CMK (cell line): ENCODE measurements around the gene TRIM22.
A peak's percentile ranks its signal among the peaks of the same experiment; 100 is the strongest.
"Not testable (repeated sequence)": the region's sequence is repeated elsewhere in the genome, so short reads cannot be mapped to it uniquely, and the experiment has no call there.

ENCODE experiments used
- DNase-seq: peaks from one replicate; pipeline ENCODE4 v3.0.0-alpha.2; 2010; ENCODE audit warnings: low read depth

The TRIM22 gene

GRCh38 chr11:5689551-5689983 lies at the start of gene TRIM22:
Gene TRIM22 (plus strand): TSS chr11:5689790. CDS start chr11:5696233, 6,443 bp downstream.
- no peak for DNase-seq

- DNase-seq: no peak
Observed at GRCh38 chr11:5639953-5640352, 49.6 kb upstream of the TRIM22 start.

GRCh38 chr11:5643585-5643984 lies 46.0 kb upstream of the TRIM22 start:
- DNase-seq: no peak

GRCh38 chr11:5646139-5646538 lies 43.5 kb upstream of the TRIM22 start:
- no peak for DNase-seq

GRCh38 chr11:5655474-5655873 lies 34.1 kb upstream of the TRIM22 start:
- no peak for DNase-seq

- not testable (repeated sequence) for DNase-seq
Observed at GRCh38 chr11:5656956-5657355, 32.6 kb upstream of the TRIM22 start.

- no peak for DNase-seq
Observed at GRCh38 chr11:5658318-5658717, 31.3 kb upstream of the TRIM22 start.

GRCh38 chr11:5663511-5663910 lies 26.1 kb upstream of the TRIM22 start:
- no peak for DNase-seq

- no peak for DNase-seq
Observed at GRCh38 chr11:5665051-5665570, 24.5 kb upstream of the TRIM22 start.

GRCh38 chr11:5665746-5666401 lies 23.7 kb upstream of the TRIM22 start:
- no peak for DNase-seq

GRCh38 chr11:5666402-5666793 lies 23.2 kb upstream of the TRIM22 start:
- no peak for DNase-seq

- DNase-seq: no peak
Observed at GRCh38 chr11:5671831-5672230, 17.8 kb upstream of the TRIM22 start.

- DNase-seq: no peak
Observed at GRCh38 chr11:5674391-5674790, 15.2 kb upstream of the TRIM22 start.

- DNase-seq: no peak
Observed at GRCh38 chr11:5679811-5680210, 9.8 kb upstream of the TRIM22 start.

GRCh38 chr11:5682890-5683441 lies 6.6 kb upstream of the TRIM22 start:
- not testable (repeated sequence) for DNase-seq

GRCh38 chr11:5683620-5684019 lies 6.0 kb upstream of the TRIM22 start:
- DNase-seq: not testable (repeated sequence)

GRCh38 chr11:5684036-5684645 lies 5.4 kb upstream of the TRIM22 start:
- no peak for DNase-seq

- DNase-seq: peak; percentile 81
Observed at GRCh38 chr11:5684646-5685362, 4.8 kb upstream of the TRIM22 start, which contains the start of gene TRIM5. Gene TRIM5 (minus strand): TSS chr11:5685074. CDS start chr11:5680177, 4,897 bp downstream.

- no peak for DNase-seq
Observed at GRCh38 chr11:5686426-5686825, 3.2 kb upstream of the TRIM22 start.

- no peak for DNase-seq
Observed at GRCh38 chr11:5688482-5688881, 1.1 kb upstream of the TRIM22 start.

GRCh38 chr11:5690216-5690615 lies 626 bp downstream of the TRIM22 start:
- peak; percentile 54 for DNase-seq

GRCh38 chr11:5690736-5691135 lies 1.1 kb downstream of the TRIM22 start:
- DNase-seq: no peak
